Omental fat pad (tissue), 4 donors: ENCODE measurements around the gene CCDC106. TPM values are rescaled to one million over a fixed set of nuclear protein-coding genes. Genes with fewer than 3 reads are reported as not detected.

Experiments
- ATAC-seq: fragments of 150-250 bp; one replicate; pipeline ENCODE4 v1.9.1; 2016; ENCODE audit warnings: mild to moderate bottlenecking, moderate library complexity; ENCODE audit not compliant: low FRiP score
- DNase-seq: peaks from one replicate; pipeline ENCODE4 v3.0.0-alpha.2; 2019; ENCODE audit warnings: low spot score
- total RNA-seq, 4 donors: library from RNA; depleted of rRNA; stranded (reverse); fragments of >200 nt; gene quantifications; one replicate each; pipeline ENCODE4 v1.1.0, GENCODE V29; 2016
- TF ChIP-seq, protein P1 (sequence below), 3 donors: fragments of 450-650 bp; IDR thresholded peaks; one replicate each; pipeline ENCODE4 v1.5.1; 2016 to 2017; ENCODE audit warnings: antibody characterized with exemption in 3 of 3, mild to moderate bottlenecking in 3 of 3, moderate library complexity in 2 of 3

CCDC106 gene
- total RNA-seq, 4 donors from 2014 or later = 9.8 to 15.2 (median 11.0) TPM

DNA sequence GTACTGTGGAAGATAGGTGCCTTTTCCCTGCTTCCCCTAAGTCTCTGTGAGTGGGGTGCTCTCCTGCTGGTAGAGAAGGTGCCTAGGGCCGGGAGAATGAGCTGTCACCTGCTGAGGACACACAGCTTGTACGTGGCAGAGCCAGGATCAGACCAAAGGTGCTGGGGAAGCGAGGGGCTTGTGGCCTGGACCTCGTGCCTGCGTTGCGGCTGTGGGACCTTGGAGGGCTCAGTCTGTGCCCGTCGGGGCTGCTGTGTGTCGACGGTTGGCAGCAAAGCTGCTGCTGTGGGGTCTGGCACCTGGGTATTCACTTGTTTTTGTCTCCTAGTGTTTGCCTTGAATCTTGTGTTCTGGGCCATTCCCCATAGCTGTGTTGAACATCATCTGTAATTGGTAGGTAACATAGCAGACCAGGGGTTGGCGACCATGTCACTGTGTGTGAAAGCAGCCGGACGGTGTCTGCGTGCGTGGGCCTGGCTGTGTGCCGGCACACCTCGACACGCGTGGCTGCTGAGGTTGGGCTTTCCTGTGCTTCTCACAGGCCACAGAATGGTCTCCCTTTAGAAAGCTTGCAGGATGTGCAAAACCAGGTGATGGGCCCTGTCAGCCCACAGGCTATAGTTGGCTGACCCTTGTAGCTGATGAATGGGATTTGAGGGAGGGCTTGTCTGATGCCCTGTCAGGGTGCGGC lies 16.0 kb downstream of the CCDC106 start:
- no peak for ATAC-seq
- TF ChIP-seq, protein P1, sequence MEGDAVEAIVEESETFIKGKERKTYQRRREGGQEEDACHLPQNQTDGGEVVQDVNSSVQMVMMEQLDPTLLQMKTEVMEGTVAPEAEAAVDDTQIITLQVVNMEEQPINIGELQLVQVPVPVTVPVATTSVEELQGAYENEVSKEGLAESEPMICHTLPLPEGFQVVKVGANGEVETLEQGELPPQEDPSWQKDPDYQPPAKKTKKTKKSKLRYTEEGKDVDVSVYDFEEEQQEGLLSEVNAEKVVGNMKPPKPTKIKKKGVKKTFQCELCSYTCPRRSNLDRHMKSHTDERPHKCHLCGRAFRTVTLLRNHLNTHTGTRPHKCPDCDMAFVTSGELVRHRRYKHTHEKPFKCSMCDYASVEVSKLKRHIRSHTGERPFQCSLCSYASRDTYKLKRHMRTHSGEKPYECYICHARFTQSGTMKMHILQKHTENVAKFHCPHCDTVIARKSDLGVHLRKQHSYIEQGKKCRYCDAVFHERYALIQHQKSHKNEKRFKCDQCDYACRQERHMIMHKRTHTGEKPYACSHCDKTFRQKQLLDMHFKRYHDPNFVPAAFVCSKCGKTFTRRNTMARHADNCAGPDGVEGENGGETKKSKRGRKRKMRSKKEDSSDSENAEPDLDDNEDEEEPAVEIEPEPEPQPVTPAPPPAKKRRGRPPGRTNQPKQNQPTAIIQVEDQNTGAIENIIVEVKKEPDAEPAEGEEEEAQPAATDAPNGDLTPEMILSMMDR (IDR thresholded peaks at IDR 0.05) = no peak

DNA sequence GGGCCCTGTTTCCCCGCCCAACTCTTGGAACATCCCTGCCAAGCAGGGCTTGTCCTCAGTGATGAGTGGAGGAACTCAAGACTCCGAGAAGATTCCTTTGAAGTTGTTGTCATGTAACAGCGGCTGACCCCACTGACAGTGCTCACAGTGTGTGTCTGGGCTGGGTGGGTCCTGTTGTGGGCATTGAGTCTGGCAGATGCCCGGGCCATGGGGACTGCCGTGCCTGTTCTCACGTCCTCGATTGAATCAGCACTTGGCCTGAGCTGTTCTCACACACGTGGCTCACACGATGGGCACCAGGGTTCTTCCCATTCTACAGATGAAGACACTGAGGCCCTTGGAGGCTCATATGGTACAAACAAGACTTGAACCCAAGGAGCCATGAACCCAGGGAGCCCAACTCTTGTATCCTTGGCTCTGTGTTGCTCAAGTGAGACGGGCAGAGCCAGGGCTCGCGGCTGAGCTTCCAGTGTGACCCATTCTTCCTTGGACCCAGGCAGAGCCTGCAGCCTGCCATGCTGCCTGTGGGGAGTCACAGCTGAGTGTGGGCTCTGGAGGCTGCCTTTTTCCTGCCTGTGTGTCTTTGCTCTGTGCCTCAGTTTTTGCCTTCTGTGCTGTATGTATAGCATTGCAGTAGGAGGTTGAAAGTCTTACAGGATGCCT lies 18.5 kb downstream of the CCDC106 start:
- no peak for DNase-seq
- TF ChIP-seq, protein P1 (IDR thresholded peaks at IDR 0.05) = no peak
- no peak for ATAC-seq

More for the DNA sequence above, 16.0 kb downstream of the CCDC106 start:
- no peak for DNase-seq

DNA sequence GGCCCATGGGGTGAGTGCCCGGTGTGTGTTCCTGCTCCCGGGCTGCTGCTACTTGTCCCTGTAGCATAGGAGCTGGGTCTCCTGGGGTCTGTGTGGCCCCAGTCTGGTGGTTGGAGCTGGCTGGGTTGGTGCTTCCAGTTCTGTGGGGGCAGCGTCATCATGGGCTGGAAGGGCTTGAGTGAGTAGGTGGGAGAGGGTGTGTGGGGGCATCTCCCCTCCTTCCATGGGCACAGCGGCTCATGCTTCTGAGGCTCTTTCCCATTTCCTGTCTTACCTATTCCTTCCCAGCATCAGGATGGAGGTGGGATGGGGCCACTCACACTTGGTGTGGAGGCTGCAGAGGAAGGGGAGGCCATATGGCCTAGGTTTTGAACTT lies 19.0 kb downstream of the CCDC106 start:
- ATAC-seq (no peak), DNase-seq (no peak)
- TF ChIP-seq, protein P1 (IDR thresholded peaks at IDR 0.05) = no peak

DNA sequence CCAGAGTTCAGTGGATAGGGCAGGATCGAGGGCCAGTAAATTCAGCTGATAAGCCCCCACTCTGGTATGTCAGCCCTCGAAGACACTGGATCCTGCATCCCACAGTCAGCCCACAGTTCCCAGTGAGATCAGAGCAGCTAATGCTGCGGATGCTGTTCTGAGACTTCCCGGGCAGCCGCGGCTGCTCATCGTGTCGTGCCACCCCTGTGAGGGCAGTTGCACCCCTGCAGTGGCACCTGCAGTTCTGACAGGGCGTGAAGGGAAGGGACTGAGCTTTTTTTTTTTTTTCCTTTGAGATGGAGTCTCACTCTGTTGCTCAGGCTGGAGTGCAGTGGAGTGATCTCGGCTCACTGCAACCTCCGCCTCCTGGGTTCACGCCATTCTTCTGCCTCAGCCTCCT lies 19.5 kb downstream of the CCDC106 start:
- TF ChIP-seq, protein P1 (IDR thresholded peaks at IDR 0.05) = no peak
- no peak for DNase-seq
- ATAC-seq = no peak

DNA sequence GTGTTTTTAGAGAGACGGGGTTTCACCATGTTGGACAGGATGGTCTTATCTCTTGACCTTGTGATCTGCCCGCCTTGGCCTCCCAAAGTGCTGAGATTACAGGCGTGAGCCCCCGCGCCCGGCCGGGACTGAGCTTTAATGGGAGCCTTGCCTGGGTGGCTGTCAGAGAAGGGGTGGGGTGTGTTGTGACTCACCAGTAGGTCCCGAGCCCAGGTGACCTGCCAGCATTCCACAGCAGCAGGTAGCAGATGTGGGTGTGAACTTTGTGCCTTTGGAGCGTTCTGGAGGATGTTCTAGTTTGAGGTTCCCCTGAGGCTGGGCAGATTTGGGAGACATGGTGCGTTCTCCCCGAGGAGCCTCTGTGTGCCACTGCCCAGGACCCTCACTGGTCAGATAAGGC lies 19.9 kb downstream of the CCDC106 start:
- ATAC-seq (no peak), DNase-seq (no peak)
- TF ChIP-seq, protein P1 (IDR thresholded peaks at IDR 0.05) = no peak

DNA sequence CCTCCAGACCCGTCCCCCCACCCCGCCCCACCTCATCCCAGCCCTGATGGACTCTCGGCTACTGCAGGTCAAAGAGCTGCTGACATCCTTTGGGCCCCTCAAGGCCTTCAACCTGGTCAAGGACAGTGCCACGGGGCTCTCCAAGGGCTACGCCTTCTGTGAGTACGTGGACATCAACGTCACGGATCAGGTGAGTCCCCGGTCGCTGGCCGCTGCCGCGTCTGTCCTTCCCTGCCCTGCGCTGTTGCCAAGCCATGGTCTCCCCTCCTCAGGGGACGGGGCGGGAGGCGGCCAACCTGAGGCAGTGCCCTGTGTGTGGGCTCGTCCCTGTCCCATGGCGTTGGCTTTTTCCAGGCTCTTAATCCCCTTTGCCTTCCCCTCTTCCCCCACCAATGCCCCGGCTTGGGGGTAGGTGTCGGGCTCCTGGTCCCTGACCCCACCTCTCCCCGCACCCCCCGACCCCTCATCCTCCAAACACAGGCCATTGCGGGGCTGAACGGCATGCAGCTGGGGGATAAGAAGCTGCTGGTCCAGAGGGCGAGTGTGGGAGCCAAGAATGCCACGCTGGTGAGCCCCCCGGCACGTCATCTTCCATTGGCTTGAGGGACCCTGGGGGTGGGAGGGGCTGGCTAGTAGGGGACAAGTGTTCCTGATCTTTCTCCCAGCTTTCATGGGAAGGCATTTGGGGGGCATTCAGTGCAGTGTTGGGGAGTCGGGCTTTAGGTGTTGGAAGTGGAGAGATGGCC lies 20.8 kb downstream of the CCDC106 start:
- TF ChIP-seq, protein P1 (IDR thresholded peaks at IDR 0.05) = no peak
- DNase-seq (no peak), ATAC-seq (no peak)
